ENCODE results near the gene CCSER2. TPM values are rescaled to one million over a fixed set of nuclear protein-coding genes. Genes with fewer than 3 reads are reported as not detected.
A peak's percentile ranks its signal among the peaks of the same experiment; 100 is the strongest.

Gene CCSER2
- total RNA-seq, 4 donors from 2014 or later = 26.4 to 48.3 (median 31.7) TPM

GRCh38 chr10:84398696-84399095 is 70.3 kb downstream of the CCSER2 start:
- no peak for DNase-seq
- intact Hi-C loops (cut with DNase I) = no loop called here
- Histone ChIP-seq H3K4me3 (no peak overlapping the region), H3K36me3 (no peaks in the 10 kb centered on the region), H3K27me3 (no peaks in the 10 kb centered on the region), H3K4me1 (peaks cover 0 to 48% (median 13%) of the 10 kb centered on the region in 3 donors), H3K27ac (peak overlapping the region in 2 of 4 donors; percentile 33 to 59), H3K9me3 (no peaks in the 10 kb centered on the region)
- TF ChIP-seq POLR2A (IDR thresholded peaks at IDR 0.05) = no peak
- TF ChIP-seq CTCF (IDR thresholded peaks at IDR 0.05) = no peak

GRCh38 chr10:84401854-84402611 is 73.6 kb downstream of the CCSER2 start:
- no peaks in the 10 kb centered on the region for H3K27me3 ChIP-seq
- peaks cover 0 to 50% (median 19%) of the 10 kb centered on the region in 3 donors for H3K4me1 ChIP-seq
- no peaks in the 10 kb centered on the region for H3K9me3 ChIP-seq
- H3K4me3 ChIP-seq = no peak overlapping the region
- intact Hi-C loops (cut with DNase I) = no loop called here
- no peak for DNase-seq
- WGBS, 2 donors = 40 to 47% methylated on average over 6 of the region's 6 CpGs
- TF ChIP-seq POLR2A (IDR thresholded peaks at IDR 0.05) = no peak
- no peak for TF ChIP-seq CTCF (IDR thresholded peaks at IDR 0.05)
- H3K36me3 ChIP-seq = no peaks in the 10 kb centered on the region
- H3K27ac ChIP-seq = peak overlapping the region in 3 of 4 donors; percentile 5 to 51 (median 51)

- WGBS, 2 donors = 94 to 97% methylated on average over 1 of the region's 1 CpG
- Histone ChIP-seq H3K27me3 (no peaks in the 10 kb centered on the region), H3K36me3 (no peaks in the 10 kb centered on the region), H3K9me3 (no peaks in the 10 kb centered on the region), H3K4me3 (no peak overlapping the region), H3K27ac (no peak overlapping the region), H3K4me1 (peaks cover 0 to 49% (median 6%) of the 10 kb centered on the region in 3 donors)
- no peak for DNase-seq
- intact Hi-C loops (cut with DNase I) = no loop called here
- TF ChIP-seq CTCF (IDR thresholded peaks at IDR 0.05) = no peak
Observed at GRCh38 chr10:84404783-84405182, 76.4 kb downstream of the CCSER2 start.

GRCh38 chr10:84405662-84406061 is 77.3 kb downstream of the CCSER2 start:
- no peaks in the 10 kb centered on the region for H3K36me3 ChIP-seq
- intact Hi-C loops (cut with DNase I) = no loop called here
- no peak for TF ChIP-seq POLR2A (IDR thresholded peaks at IDR 0.05)
- TF ChIP-seq CTCF (IDR thresholded peaks at IDR 0.05) = no peak
- H3K4me1 ChIP-seq = peaks cover 0 to 49% (median 6%) of the 10 kb centered on the region in 3 donors
- H3K27ac ChIP-seq = no peak overlapping the region
- DNase-seq = no peak
- no peaks in the 10 kb centered on the region for H3K9me3 ChIP-seq
- 88 to 92% methylated on average over 2 of the region's 2 CpGs for WGBS, 2 donors
- H3K27me3 ChIP-seq = no peaks in the 10 kb centered on the region
- no peak overlapping the region for H3K4me3 ChIP-seq

- peak overlapping the region in 2 of 4 donors; percentile 51 to 59 for H3K27ac ChIP-seq
- no peaks in the 10 kb centered on the region for H3K36me3 ChIP-seq
- H3K4me1 ChIP-seq = peaks cover 0 to 41% (median 6%) of the 10 kb centered on the region in 3 donors
- 69 to 76% methylated on average over 3 of the region's 3 CpGs for WGBS, 2 donors
- H3K4me3 ChIP-seq = no peak overlapping the region
- no peaks in the 10 kb centered on the region for H3K27me3 ChIP-seq
- no peak for DNase-seq
- intact Hi-C loops (cut with DNase I) = no loop called here
- no peaks in the 10 kb centered on the region for H3K9me3 ChIP-seq
- TF ChIP-seq CTCF (IDR thresholded peaks at IDR 0.05) (no peak), POLR2A (IDR thresholded peaks at IDR 0.05) (no peak)
Observed at GRCh38 chr10:84406561-84406960, 78.2 kb downstream of the CCSER2 start.

Measured in esophagus squamous epithelium (tissue), 5 donors.